ENCODE measurements around the gene MYOC. TPM values are rescaled to one million over a fixed set of nuclear protein-coding genes. Genes with fewer than 3 reads are reported as not detected.

Gene MYOC
- 0.14 and 0.74 TPM in 2 replicates for total RNA-seq

GRCh38 chr1:171652234-171652822, at the start of gene MYOC:
Gene MYOC, minus strand, starts transcription at chr1:171652688. Its CDS starts 77 bp downstream, at chr1:171652611.

GRCh38 chr1:171622152-171622462, 30.4 kb downstream of the MYOC start, which contains the start of gene MYOCOS:
Gene MYOCOS, plus strand, starts transcription at chr1:171622243. Its CDS starts 1,641 bp downstream, at chr1:171623884.

Other genes with a start within 250 kb of the MYOC start
- 26.2 and 34.9 TPM in 2 replicates for gene PRRC2C, start 167.2 kb downstream of the MYOC start, total RNA-seq
- gene MYOCOS, start 30.4 kb downstream of the MYOC start, total RNA-seq: not detected in 2 replicates
- gene VAMP4, start 89.4 kb upstream of the MYOC start, total RNA-seq: 5.7 and 5.8 TPM in 2 replicates
- gene METTL13, start 129.0 kb upstream of the MYOC start, total RNA-seq: 21.0 and 26.3 TPM in 2 replicates
- 0.46 and 0.71 TPM in 2 replicates for gene DNM3, start 188.8 kb upstream of the MYOC start, total RNA-seq

All from smooth muscle cell of bladder (primary cell).